H9 (cell line): Measurements from ENCODE around the gene LPCAT3. TPM values are rescaled to one million over a fixed set of nuclear protein-coding genes. Genes with fewer than 3 reads are reported as not detected.

Experiments
- DNase-seq: peaks from one replicate; pipeline ENCODE4 v3.0.0-alpha.2; 2017
- H2AFZ ChIP-seq: one replicate; pipeline ENCODE4 v1.6.1; 2013; ENCODE audit warnings: mild to moderate bottlenecking, low read length, control low read depth, moderate library complexity
- H2AK5ac ChIP-seq: 2 replicates; pipeline ENCODE4 v1.6.1; 2013; ENCODE audit warnings: low read length, control low read depth, mixed read lengths; ENCODE audit not compliant: insufficient read length
- H2BK120ac ChIP-seq: one replicate; pipeline ENCODE4 v1.6.1; 2013; ENCODE audit warnings: low read depth, mild to moderate bottlenecking, low read length, control low read depth, inconsistent platforms; ENCODE audit not compliant: poor library complexity, severe bottlenecking
- H2BK12ac ChIP-seq: 2 replicates; pipeline ENCODE4 v1.6.1; 2013; ENCODE audit warnings: low read length, control low read depth, mixed read lengths, low read depth; ENCODE audit not compliant: insufficient read length
- H2BK15ac ChIP-seq: 2 replicates; pipeline ENCODE4 v1.6.1; 2013; ENCODE audit warnings: low read depth, low read length, control low read depth
- H2BK20ac ChIP-seq: one replicate; pipeline ENCODE4 v1.6.1; 2013; ENCODE audit warnings: low read depth, mild to moderate bottlenecking, low read length, control low read depth, inconsistent platforms; ENCODE audit not compliant: poor library complexity, severe bottlenecking
- H2BK5ac ChIP-seq: 2 replicates; pipeline ENCODE4 v1.6.1; 2013; ENCODE audit warnings: low read length, control low read depth, mixed read lengths; ENCODE audit not compliant: insufficient read length
- H3K14ac ChIP-seq: 2 replicates; pipeline ENCODE4 v1.6.1; 2013; ENCODE audit warnings: low read length, control low read depth; ENCODE audit not compliant: insufficient read depth
- H3K18ac ChIP-seq: 2 replicates; pipeline ENCODE4 v1.6.1; 2013; ENCODE audit warnings: low read depth, mild to moderate bottlenecking, mixed read lengths, low read length, control low read depth; ENCODE audit not compliant: insufficient read length
- H3K23ac ChIP-seq: 2 replicates; pipeline ENCODE4 v1.6.1; 2013; ENCODE audit warnings: low read length, control low read depth, mixed read lengths, low read depth; ENCODE audit not compliant: insufficient read length
- H3K23me2 ChIP-seq: 2 replicates; pipeline ENCODE4 v1.6.1; 2013; ENCODE audit warnings: low read depth, mild to moderate bottlenecking, mixed read lengths, low read length, control low read depth; ENCODE audit not compliant: insufficient read length, poor library complexity, severe bottlenecking
- H3K27ac ChIP-seq: 2 replicates; pipeline ENCODE4 v1.5.1; 2013; ENCODE audit warnings: low read length, control low read depth, mixed read lengths, low read depth; ENCODE audit not compliant: insufficient read length
- H3K27me3 ChIP-seq: 2 replicates; pipeline ENCODE4 v1.6.1; 2013; ENCODE audit warnings: low read length, control low read depth, inconsistent platforms; ENCODE audit not compliant: insufficient read depth
- H3K4ac ChIP-seq: 2 replicates; pipeline ENCODE4 v1.6.1; 2013; ENCODE audit warnings: low read depth, mild to moderate bottlenecking, control low read depth, inconsistent platforms, low read length, moderate library complexity
- H3K4me1 ChIP-seq: 2 replicates; pipeline ENCODE4 v1.6.1; 2013; ENCODE audit warnings: low read length, control low read depth, inconsistent platforms; ENCODE audit not compliant: insufficient read depth
- H3K4me2 ChIP-seq: 2 replicates; pipeline ENCODE4 v1.6.1; 2013; ENCODE audit warnings: low read length, control low read depth, mixed read lengths; ENCODE audit not compliant: insufficient read length, insufficient read depth
- H3K56ac ChIP-seq: 2 replicates; pipeline ENCODE4 v1.6.1; 2013; ENCODE audit warnings: low read depth, mild to moderate bottlenecking, mixed read lengths, low read length, control low read depth; ENCODE audit not compliant: insufficient read length
- H3K79me1 ChIP-seq: 2 replicates; pipeline ENCODE4 v1.6.1; 2013; ENCODE audit warnings: low read depth, mild to moderate bottlenecking, moderate library complexity, low read length, control low read depth, inconsistent platforms; ENCODE audit not compliant: insufficient read depth, poor library complexity, severe bottlenecking
- H3K79me2 ChIP-seq: 2 replicates; pipeline ENCODE4 v1.6.1; 2013; ENCODE audit warnings: low read length, control low read depth, inconsistent platforms; ENCODE audit not compliant: insufficient read depth
- H3K9ac ChIP-seq: 2 replicates; pipeline ENCODE4 v1.6.1; 2013; ENCODE audit warnings: low read length, control low read depth, mixed read lengths; ENCODE audit not compliant: insufficient read length; ENCODE audit errors: extremely low read depth
- H3K9me3 ChIP-seq: one replicate; pipeline ENCODE4 v1.6.1; 2013; ENCODE audit warnings: low read depth, low read length, inconsistent platforms; ENCODE audit not compliant: control insufficient read depth
- H3T11ph ChIP-seq: one replicate; pipeline ENCODE4 v1.6.1; 2013; ENCODE audit warnings: mild to moderate bottlenecking, low read length, control low read depth, inconsistent platforms
- H4K20me1 ChIP-seq: one replicate; pipeline ENCODE4 v1.6.1; 2013; ENCODE audit not compliant: control insufficient read depth, insufficient read length, insufficient read depth
- H4K5ac ChIP-seq: 2 replicates; pipeline ENCODE4 v1.6.1; 2013; ENCODE audit warnings: low read depth, mild to moderate bottlenecking, mixed read lengths, low read length, control low read depth; ENCODE audit not compliant: insufficient read length
- H4K8ac ChIP-seq: replicated peaks from 2 replicates; pipeline ENCODE4 v1.6.1; 2013; ENCODE audit warnings: low read length, control low read depth, mixed read lengths, low read depth; ENCODE audit not compliant: insufficient read length
- H4K91ac ChIP-seq: 2 replicates; pipeline ENCODE4 v1.6.1; 2013; ENCODE audit warnings: low read depth, mild to moderate bottlenecking, moderate library complexity, mixed read lengths, low read length, control low read depth; ENCODE audit not compliant: insufficient read length
- H3K27ac Mint-ChIP-seq, 3 experiments: 2 replicates in 2 of 3; 3 replicates in 1 of 3; pipeline ENCODE4 v1.8.0; 2020 to 2021; ENCODE audit warnings: mixed read lengths in 3 of 3, mild to moderate bottlenecking in 1 of 3, moderate library complexity in 1 of 3
- H3K27me3 Mint-ChIP-seq: 2 replicates; pipeline ENCODE4 v1.8.0; 2021; ENCODE audit warnings: low read depth, mild to moderate bottlenecking, moderate library complexity, mixed read lengths
- H3K36me3 Mint-ChIP-seq, 3 experiments: 2 replicates in 2 of 3; 3 replicates in 1 of 3; pipeline ENCODE4 v1.8.0; 2020 to 2021; ENCODE audit warnings: low read depth in 3 of 3, mixed read lengths in 3 of 3; ENCODE audit not compliant: insufficient read depth in 1 of 3
- H3K4me1 Mint-ChIP-seq, 2 experiments: 2 replicates each; pipeline ENCODE4 v1.8.0; 2020; ENCODE audit warnings: mixed read lengths in 2 of 2
- H3K4me3 Mint-ChIP-seq, 2 experiments: 2 replicates in 1 of 2; 3 replicates in 1 of 2; pipeline ENCODE4 v1.8.0; 2020 to 2021; ENCODE audit warnings: mild to moderate bottlenecking in 2 of 2, mixed read lengths in 2 of 2, moderate library complexity in 1 of 2
- H3K9me3 Mint-ChIP-seq, 2 experiments: 2 replicates in 1 of 2; 3 replicates in 1 of 2; pipeline ENCODE4 v1.8.0; 2020; ENCODE audit warnings: mild to moderate bottlenecking in 2 of 2, mixed read lengths in 2 of 2, moderate library complexity in 1 of 2
- WGBS: extraction: QIAGEN DNeasy Blood & Tissue Kit; methylation state at CpG from one replicate; pipeline ENCODE4 v1.1.7; 2013; ENCODE audit warnings: missing lambda C conversion rate, low lambda C conversion rate, mixed read lengths; ENCODE audit not compliant: insufficient read length; ENCODE audit errors: extremely low coverage; 5-methylcytosine and 5-hydroxymethylcytosine counted together
- total RNA-seq: library from RNA; stranded (reverse); gene quantifications from 2 replicates; pipeline ENCODE4 v1.2.1, GENCODE V29; 2021
- TF ChIP-seq, protein P1 (sequence below): fragments of 200-600 bp; sonication (generic); conservative IDR thresholded peaks from 3 replicates; pipeline ENCODE4 v1.8.0; 2021; ENCODE audit warnings: antibody characterized with exemption, mild to moderate bottlenecking

The LPCAT3 gene
- total RNA-seq, 1 experiment from 2014 or later, result 47.7 TPM

DNA sequence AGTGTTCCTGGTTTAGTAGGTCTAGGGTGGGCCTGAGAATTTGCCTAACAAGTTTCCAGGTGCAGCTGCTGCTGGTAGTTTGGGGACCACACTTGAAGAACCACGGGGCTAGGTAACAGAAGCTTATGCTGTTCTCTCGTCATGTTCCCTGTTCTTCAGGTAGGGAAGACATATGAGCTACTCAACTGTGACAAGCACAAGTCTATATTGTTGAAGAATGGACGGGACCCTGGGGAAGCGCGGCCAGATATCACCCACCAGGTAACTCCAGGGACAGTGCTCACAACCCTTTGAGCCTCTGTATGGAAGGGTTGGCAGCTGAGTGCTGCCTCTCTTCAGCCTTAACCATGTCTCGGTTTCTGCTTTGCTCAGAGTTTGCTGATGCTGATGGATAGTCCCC lies 44.1 kb downstream of the LPCAT3 start:
- H2BK12ac ChIP-seq, result no peak overlapping the region
- H3K9ac ChIP-seq, result no peak overlapping the region
- Mint-ChIP-seq H3K9me3 (no peaks in the 10 kb centered on the region; a peak in 2 of 5 replicates), H3K4me1 (peaks cover 9 to 20% of the 10 kb centered on the region in 2 experiments), H3K4me3 (no peak overlapping the region), H3K27me3 (no peaks in the 10 kb centered on the region; the same call in 1 of the 2 replicates), H3K27ac (no peak overlapping the region), H3K36me3 (peaks cover 30 to 78% (median 69%) of the 10 kb centered on the region in 3 experiments; a peak in 6 of 7 replicates)
- H3K79me2 ChIP-seq, result peaks cover 12% of the 10 kb centered on the region; the same call in 1 of the 2 replicates
- no peak overlapping the region for H2AFZ ChIP-seq
- H4K20me1 ChIP-seq, result no peaks in the 10 kb centered on the region
- H3K14ac ChIP-seq, result no peak overlapping the region
- H4K91ac ChIP-seq, result no peak overlapping the region
- no peak overlapping the region for H3K23ac ChIP-seq
- H2BK15ac ChIP-seq, result no peak overlapping the region
- no peak overlapping the region for H2AK5ac ChIP-seq
- no peak overlapping the region for H4K8ac ChIP-seq
- H3K27me3 ChIP-seq, result no peaks in the 10 kb centered on the region
- H3K56ac ChIP-seq, result no peak overlapping the region
- no peak overlapping the region for H3T11ph ChIP-seq
- no peaks in the 10 kb centered on the region for H3K9me3 ChIP-seq
- DNase-seq, result no peak
- TF ChIP-seq, protein P1, sequence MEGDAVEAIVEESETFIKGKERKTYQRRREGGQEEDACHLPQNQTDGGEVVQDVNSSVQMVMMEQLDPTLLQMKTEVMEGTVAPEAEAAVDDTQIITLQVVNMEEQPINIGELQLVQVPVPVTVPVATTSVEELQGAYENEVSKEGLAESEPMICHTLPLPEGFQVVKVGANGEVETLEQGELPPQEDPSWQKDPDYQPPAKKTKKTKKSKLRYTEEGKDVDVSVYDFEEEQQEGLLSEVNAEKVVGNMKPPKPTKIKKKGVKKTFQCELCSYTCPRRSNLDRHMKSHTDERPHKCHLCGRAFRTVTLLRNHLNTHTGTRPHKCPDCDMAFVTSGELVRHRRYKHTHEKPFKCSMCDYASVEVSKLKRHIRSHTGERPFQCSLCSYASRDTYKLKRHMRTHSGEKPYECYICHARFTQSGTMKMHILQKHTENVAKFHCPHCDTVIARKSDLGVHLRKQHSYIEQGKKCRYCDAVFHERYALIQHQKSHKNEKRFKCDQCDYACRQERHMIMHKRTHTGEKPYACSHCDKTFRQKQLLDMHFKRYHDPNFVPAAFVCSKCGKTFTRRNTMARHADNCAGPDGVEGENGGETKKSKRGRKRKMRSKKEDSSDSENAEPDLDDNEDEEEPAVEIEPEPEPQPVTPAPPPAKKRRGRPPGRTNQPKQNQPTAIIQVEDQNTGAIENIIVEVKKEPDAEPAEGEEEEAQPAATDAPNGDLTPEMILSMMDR, result no peak
- no peak overlapping the region for H3K18ac ChIP-seq
- H3K27ac ChIP-seq, result no peak overlapping the region
- H3K4me1 ChIP-seq, result no peaks in the 10 kb centered on the region
- H3K79me1 ChIP-seq, result peaks cover 3% of the 10 kb centered on the region
- H4K5ac ChIP-seq, result no peak overlapping the region
- H3K4me2 ChIP-seq, result no peak overlapping the region
- no peak overlapping the region for H2BK20ac ChIP-seq
- H3K4ac ChIP-seq, result no peak overlapping the region
- no CpG with 5 or more reads among the region's 6 CpGs for WGBS
- H2BK120ac ChIP-seq, result no peak overlapping the region
- peaks cover 4% of the 10 kb centered on the region for H3K23me2 ChIP-seq
- H2BK5ac ChIP-seq, result no peak overlapping the region
